Activated CD8-positive, alpha-beta T cell treated with anti-CD3 and anti-CD28 coated beads for 36 hours (primary cell): ENCODE data around the gene AKAP12. TPM values are rescaled to one million over a fixed set of nuclear protein-coding genes. Genes with fewer than 3 reads are reported as not detected.

Source experiments
- ATAC-seq: fragments of 200-7000 bp; cut with Tn5 transposase; one replicate; pipeline ENCODE4 v1.10.0; 2021; ENCODE audit warnings: mild to moderate bottlenecking, moderate library complexity
- CTCF ChIA-PET: fragments of 350-600 bp; sonication (Branson Sonifier 250); formaldehyde crosslinking; loops from one replicate; lab custom pipeline; 2021; ENCODE audit warnings: antibody characterized with exemption; lab: Charles Lee
- POLR2A ChIA-PET: fragments of 350-600 bp; sonication (Branson Sonifier 250); formaldehyde crosslinking; loops from one replicate; lab custom pipeline; 2021; ENCODE audit warnings: antibody characterized with exemption; lab: Charles Lee
- DNase-seq: peaks from one replicate; pipeline ENCODE4 v3.0.0-alpha.2; 2020
- H3K27ac Mint-ChIP-seq: one replicate; pipeline ENCODE4 v1.8.0; 2021; ENCODE audit warnings: mild to moderate bottlenecking, mixed read lengths
- H3K27me3 Mint-ChIP-seq: one replicate; pipeline ENCODE4 v1.8.0; 2021; ENCODE audit warnings: mixed read lengths
- H3K36me3 Mint-ChIP-seq: one replicate; pipeline ENCODE4 v1.8.0; 2021; ENCODE audit warnings: low read depth, mixed read lengths
- H3K4me1 Mint-ChIP-seq: one replicate; pipeline ENCODE4 v1.8.0; 2021; ENCODE audit warnings: low read depth, mixed read lengths
- H3K4me3 Mint-ChIP-seq: one replicate; pipeline ENCODE4 v1.8.0; 2021; ENCODE audit warnings: mild to moderate bottlenecking, moderate library complexity, mixed read lengths
- H3K9me3 Mint-ChIP-seq: one replicate; pipeline ENCODE4 v1.8.0; 2021; ENCODE audit warnings: mixed read lengths
- CTCF ChIP-seq: fragments of 200-600 bp; IDR thresholded peaks from one replicate; pipeline ENCODE4 v1.8.0; 2022; ENCODE audit warnings: antibody characterized with exemption, mild to moderate bottlenecking
- intact Hi-C: fragments of 100-400 bp; cut with micrococcal nuclease; formaldehyde crosslinking; loops from one replicate; pipeline ENCODE4 v1.10.0; 2022
- total RNA-seq, 2 experiments: library from RNA; stranded (reverse); gene quantifications; one replicate each; pipeline ENCODE4 v1.2.3, GENCODE V29; 2021

The AKAP12 gene
- total RNA-seq, 2 experiments from 2014 or later = 3.2 to 4.0 TPM

- no peak for TF ChIP-seq CTCF
- ChIA-PET CTCF (no interaction called here), POLR2A (interaction anchor here (0.9 kb wide), 1 partner anchor 16 kb away, joined by 3 read pairs; no protein-coding TSS in a partner anchor)
- DNase-seq = no peak
- no peaks in the 10 kb centered on the region for H3K36me3 Mint-ChIP-seq
- no peak overlapping the region for H3K27ac Mint-ChIP-seq
- H3K4me1 Mint-ChIP-seq = no peaks in the 10 kb centered on the region
- no peak for ATAC-seq
- intact Hi-C loops = no loop called here
- H3K9me3 Mint-ChIP-seq = no peaks in the 10 kb centered on the region
- H3K4me3 Mint-ChIP-seq = no peak overlapping the region
- peaks cover 22% of the 10 kb centered on the region for H3K27me3 Mint-ChIP-seq
Measured at GRCh38 chr6:151297886-151298285, 58.1 kb downstream of the AKAP12 start.

GRCh38 chr6:151299011-151299410, 59.2 kb downstream of the AKAP12 start:
- Mint-ChIP-seq H3K4me3 (no peak overlapping the region), H3K27ac (no peak overlapping the region), H3K9me3 (no peaks in the 10 kb centered on the region), H3K36me3 (no peaks in the 10 kb centered on the region), H3K4me1 (no peaks in the 10 kb centered on the region), H3K27me3 (peaks cover 16% of the 10 kb centered on the region)
- DNase-seq = no peak
- no peak for ATAC-seq
- intact Hi-C loops = no loop called here
- TF ChIP-seq CTCF = no peak
- CTCF ChIA-PET = no interaction called here
- POLR2A ChIA-PET = no interaction called here

- no peak for TF ChIP-seq CTCF
- ChIA-PET CTCF (interaction anchor here (1.9 kb wide), 1 partner anchor 24 kb away, joined by 6 read pairs; no protein-coding TSS in a partner anchor), POLR2A (interaction anchor here (0.6 kb wide), 1 partner anchor 663 kb away, joined by 3 read pairs; no protein-coding TSS in a partner anchor)
- intact Hi-C loops = no loop called here
- H3K36me3 Mint-ChIP-seq = no peaks in the 10 kb centered on the region
- no peaks in the 10 kb centered on the region for H3K4me1 Mint-ChIP-seq
- H3K4me3 Mint-ChIP-seq = no peak overlapping the region
- peaks cover 9% of the 10 kb centered on the region for H3K27me3 Mint-ChIP-seq
- DNase-seq = no peak
- H3K9me3 Mint-ChIP-seq = no peaks in the 10 kb centered on the region
- no peak for ATAC-seq
- H3K27ac Mint-ChIP-seq = no peak overlapping the region
Measured at GRCh38 chr6:151300267-151300991, 60.7 kb downstream of the AKAP12 start.

- no peaks in the 10 kb centered on the region for H3K36me3 Mint-ChIP-seq
- POLR2A ChIA-PET = no interaction called here
- H3K4me1 Mint-ChIP-seq = no peaks in the 10 kb centered on the region
- ATAC-seq (no peak), DNase-seq (no peak)
- CTCF ChIA-PET = interaction anchor here (1.9 kb wide), 1 partner anchor 23 kb away, joined by 6 read pairs; no protein-coding TSS in a partner anchor
- H3K4me3 Mint-ChIP-seq = no peak overlapping the region
- no peaks in the 10 kb centered on the region for H3K9me3 Mint-ChIP-seq
- H3K27me3 Mint-ChIP-seq = peaks cover 6% of the 10 kb centered on the region
- H3K27ac Mint-ChIP-seq = no peak overlapping the region
- intact Hi-C loops = no loop called here
- no peak for TF ChIP-seq CTCF
Measured at GRCh38 chr6:151301547-151301946, 61.8 kb downstream of the AKAP12 start.

GRCh38 chr6:151303231-151303630, 63.5 kb downstream of the AKAP12 start:
- no peak overlapping the region for H3K27ac Mint-ChIP-seq
- CTCF ChIA-PET = no interaction called here

More at GRCh38 chr6:151303231-151303630, 63.5 kb downstream of the AKAP12 start:
- ATAC-seq = no peak
- TF ChIP-seq CTCF = no peak
- Mint-ChIP-seq H3K4me3 (no peak overlapping the region), H3K36me3 (no peaks in the 10 kb centered on the region), H3K4me1 (no peaks in the 10 kb centered on the region), H3K27me3 (peaks cover 2% of the 10 kb centered on the region), H3K9me3 (no peaks in the 10 kb centered on the region)
- intact Hi-C loops = no loop called here
- POLR2A ChIA-PET = no interaction called here
- no peak for DNase-seq
